GM13976 (cell line): ENCODE measurements around the gene RBM4.
"Not testable (repeated sequence)": the region's sequence is repeated elsewhere in the genome, so short reads cannot be mapped to it uniquely, and the experiment has no call there.

Experiments
- DNase-seq: peaks from one replicate; pipeline ENCODE4 v3.0.0; 2012; ENCODE audit warnings: low spot score
- in situ Hi-C: fragments of 300-500 bp; cut with MboI; formaldehyde crosslinking; loops from one replicate; pipeline ENCODE4 v1.12.0; 2022; ENCODE audit warnings: low sequenced_read_pairs, mixed read lengths, inconsistent platforms; ENCODE audit not compliant: unreplicated experiment
- TF ChIP-seq, protein P1 (sequence below): IDR thresholded peaks from 2 replicates; pipeline ENCODE4 v1.5.1; 2012; ENCODE audit warnings: borderline replicate concordance, mild to moderate bottlenecking; ENCODE audit not compliant: insufficient read depth; ENCODE audit errors: extremely low read depth, missing control alignments, control extremely low read depth

RBM4 gene, protein sequence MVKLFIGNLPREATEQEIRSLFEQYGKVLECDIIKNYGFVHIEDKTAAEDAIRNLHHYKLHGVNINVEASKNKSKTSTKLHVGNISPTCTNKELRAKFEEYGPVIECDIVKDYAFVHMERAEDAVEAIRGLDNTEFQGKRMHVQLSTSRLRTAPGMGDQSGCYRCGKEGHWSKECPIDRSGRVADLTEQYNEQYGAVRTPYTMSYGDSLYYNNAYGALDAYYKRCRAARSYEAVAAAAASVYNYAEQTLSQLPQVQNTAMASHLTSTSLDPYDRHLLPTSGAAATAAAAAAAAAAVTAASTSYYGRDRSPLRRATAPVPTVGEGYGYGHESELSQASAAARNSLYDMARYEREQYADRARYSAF

DNA sequence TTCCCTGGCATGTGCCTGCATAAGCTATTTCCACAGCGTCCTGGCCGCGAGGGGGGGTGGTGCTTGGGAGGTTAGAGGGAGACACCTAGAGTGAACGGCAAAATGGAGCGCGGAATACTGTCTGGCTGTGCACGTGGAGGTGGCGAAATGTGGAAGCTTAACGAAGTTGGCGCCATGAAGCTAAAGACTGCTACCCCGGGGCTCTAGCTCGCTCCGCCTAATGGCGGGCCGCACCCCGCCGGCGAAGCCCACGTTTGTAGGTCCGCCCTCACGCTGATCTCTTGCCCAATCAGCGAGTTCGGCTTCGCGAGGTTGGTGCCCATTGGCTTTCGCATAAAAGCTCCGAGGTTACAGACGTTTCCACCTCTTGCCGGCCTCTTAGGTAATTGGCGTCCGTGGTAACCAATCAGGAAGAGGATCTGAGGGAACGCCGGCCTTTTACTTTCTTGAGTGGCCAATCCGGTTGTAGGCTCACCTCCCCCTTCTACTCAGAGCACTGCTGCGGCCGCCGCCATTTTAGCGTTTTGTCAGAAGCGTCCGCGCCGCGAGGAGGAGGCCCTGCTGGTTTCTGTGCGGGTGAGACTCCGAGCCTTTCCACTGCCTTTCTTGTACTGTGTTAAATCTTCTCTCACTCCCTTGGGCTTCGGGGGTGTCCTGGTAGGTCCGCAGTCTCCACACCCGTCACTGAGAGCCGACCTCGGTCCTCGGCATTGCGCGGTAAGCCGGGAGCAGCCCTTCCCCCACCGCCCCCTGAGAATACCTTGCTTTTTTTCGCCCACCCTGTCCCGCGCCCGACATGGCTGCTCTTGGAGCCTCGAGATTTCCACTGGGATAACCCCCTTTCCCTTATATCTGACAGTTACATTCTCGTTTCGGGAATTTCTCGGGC lies at the start of gene RBM4:
TSS of gene RBM4 (plus strand) at position 527 of the 889 bp plus-strand sequence. CDS start 1,009 bp downstream, outside the sequence.
- in situ Hi-C loops = no loop called here
- peak; percentile 98 for DNase-seq
- TF ChIP-seq, protein P1, sequence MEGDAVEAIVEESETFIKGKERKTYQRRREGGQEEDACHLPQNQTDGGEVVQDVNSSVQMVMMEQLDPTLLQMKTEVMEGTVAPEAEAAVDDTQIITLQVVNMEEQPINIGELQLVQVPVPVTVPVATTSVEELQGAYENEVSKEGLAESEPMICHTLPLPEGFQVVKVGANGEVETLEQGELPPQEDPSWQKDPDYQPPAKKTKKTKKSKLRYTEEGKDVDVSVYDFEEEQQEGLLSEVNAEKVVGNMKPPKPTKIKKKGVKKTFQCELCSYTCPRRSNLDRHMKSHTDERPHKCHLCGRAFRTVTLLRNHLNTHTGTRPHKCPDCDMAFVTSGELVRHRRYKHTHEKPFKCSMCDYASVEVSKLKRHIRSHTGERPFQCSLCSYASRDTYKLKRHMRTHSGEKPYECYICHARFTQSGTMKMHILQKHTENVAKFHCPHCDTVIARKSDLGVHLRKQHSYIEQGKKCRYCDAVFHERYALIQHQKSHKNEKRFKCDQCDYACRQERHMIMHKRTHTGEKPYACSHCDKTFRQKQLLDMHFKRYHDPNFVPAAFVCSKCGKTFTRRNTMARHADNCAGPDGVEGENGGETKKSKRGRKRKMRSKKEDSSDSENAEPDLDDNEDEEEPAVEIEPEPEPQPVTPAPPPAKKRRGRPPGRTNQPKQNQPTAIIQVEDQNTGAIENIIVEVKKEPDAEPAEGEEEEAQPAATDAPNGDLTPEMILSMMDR = no peak

DNA sequence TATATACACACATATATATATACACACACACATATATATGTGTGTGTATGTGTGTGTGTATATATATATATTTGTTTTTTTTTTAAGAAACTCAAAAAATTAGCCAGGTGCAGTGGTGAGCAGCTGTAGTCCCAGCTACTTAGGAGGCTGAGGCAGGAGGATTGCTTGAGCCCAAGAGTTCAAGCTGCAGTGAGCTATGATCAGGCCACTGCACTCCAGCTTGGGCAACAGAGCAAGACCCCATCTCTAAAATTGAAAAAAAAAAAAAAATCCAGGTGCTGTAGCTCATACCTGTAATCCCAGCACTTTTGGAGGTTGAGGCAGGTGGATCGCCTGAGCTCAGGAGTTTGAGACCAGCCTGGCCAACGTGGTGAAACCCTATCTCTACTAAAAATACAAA lies 49.2 kb upstream of the RBM4 start:
- in situ Hi-C loops, DNase-seq: not testable (repeated sequence)

DNA sequence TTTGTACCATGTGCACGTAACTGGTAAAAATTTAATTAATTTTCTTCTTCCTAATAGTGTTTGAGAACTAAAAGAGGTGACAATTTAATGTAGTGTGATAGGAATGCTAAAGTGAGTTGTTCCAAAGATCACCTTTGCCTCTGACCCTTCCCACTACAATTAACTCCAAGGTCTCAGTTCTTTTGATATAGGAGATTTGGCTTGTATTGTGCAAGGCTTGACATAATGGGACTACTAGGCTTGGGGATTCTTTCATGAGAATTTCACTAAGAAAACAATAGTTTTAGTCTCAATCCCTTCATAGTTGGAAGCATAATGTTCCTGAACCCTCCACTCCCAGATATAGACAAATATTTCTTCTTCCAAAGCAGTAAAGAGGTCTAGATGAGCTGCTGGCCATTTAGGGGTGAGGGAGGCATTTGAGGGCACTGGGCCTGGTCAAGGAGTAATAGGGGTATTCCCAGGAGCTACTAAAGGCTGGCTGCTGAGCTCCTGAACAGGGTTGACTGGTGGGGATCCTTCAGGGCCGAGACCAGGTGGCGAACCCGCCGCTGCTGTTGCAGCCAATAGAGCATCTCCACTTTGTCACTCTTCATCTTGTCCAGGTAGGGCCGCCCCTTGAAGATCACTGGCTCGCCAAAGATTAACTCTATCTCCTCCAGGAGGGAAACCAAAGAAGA lies 48.4 kb upstream of the RBM4 start:
- no peak for DNase-seq
- TF ChIP-seq, protein P1 = no peak
- in situ Hi-C loops = no loop called here

DNA sequence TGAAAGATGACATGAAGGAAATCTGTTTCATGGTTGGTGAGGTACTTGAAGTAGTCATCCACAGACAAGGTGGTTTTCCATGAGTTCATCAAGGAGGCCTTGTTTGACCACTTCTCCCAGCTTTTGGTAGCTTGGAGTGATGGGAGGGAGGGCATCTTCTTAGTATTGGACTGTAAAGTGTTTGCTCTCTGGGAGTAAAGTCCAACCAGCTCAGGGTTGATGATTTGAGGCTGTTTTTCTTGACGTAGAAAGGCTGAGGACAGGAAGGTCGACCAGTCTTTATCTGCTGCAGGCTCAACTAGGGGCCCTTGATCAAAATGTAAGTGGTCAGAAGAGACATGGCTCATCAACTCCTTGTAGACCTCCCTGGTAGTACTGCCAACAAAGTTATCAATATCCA lies 47.3 kb upstream of the RBM4 start:
- DNase-seq = no peak
- TF ChIP-seq, protein P1 = no peak
- in situ Hi-C loops = no loop called here

DNA sequence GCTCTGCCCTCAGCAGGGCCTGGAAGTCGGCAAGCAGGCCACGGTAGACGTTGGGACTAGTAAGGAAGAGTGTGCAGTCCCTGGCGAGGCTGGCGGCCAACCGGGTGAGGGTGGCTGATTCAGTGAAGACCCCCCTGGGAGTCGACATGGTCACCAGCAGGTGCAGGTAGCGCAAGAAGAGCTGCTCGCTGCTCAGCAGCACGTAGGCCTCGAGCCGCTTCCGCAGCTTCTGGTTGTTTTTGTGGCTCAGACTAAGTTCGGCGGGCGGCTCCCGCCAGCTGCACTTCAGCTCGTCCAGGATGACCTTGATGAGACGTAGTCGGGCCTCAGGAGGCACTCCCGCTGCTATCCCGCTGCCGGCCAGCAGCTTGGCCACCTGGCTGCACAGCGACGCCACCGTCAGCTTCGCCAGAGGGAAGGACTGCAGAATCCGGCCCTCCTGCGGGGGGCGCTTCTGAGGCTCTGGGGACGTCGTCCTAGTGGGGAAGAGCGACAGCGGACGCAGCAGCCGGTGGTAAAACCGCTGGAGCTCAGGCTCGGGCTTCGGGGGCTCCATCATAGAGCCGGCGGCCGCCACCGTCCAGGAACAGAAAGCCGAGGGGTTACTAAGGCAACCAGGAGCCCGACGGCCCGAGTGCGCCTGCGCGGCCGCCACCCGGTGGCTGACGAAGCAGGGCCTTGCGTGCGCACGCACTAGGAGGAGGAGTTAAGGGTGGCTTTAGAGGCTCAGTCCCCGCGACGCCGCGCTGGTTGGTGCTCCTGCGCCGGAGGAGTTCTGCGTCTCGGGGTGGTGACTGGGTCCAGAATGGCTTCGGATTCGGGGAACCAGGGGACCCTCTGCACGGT lies 45.8 kb upstream of the RBM4 start, which contains the start of the genes CCDC87 and CCS:
TSS of gene CCDC87 (minus strand) at position 607 of the 846 bp plus-strand sequence. CDS start at position 559, 48 bp downstream.
TSS of gene CCS (plus strand) at position 729 of the 846 bp plus-strand sequence. CDS start at position 806, 77 bp downstream.
- TF ChIP-seq, protein P1 = peak; percentile 23
- DNase-seq = peak; percentile 100
- in situ Hi-C loops = no loop called here

DNA sequence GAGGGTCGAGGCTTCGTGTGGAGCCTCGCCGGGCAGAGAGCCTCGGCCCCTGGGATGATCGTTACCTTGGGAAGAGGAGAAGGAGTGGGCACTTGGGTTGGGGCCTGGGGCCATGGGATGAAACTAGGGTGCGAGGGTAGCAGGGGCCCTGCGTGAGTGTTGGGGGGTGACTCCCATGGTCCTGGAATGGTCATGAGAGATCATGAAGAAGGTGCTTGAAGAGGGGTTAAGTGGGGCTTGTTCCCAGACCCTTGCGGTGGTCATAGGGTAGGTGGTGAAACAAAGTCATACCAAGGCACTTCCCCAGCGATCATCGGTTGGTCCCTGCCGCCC lies 45.2 kb upstream of the RBM4 start:
- TF ChIP-seq, protein P1 = no peak
- peak; percentile 38 for DNase-seq
- in situ Hi-C loops = no loop called here
